Measurements from ENCODE around the gene NXT1.
"Not testable (repeated sequence)": the region's sequence is repeated elsewhere in the genome, so short reads cannot be mapped to it uniquely, and the experiment has no call there.

NXT1 gene

GRCh38 chr20:23331450-23332350 lies 18.9 kb upstream of the NXT1 start:
- no peak for DNase-seq (ENCODE audit: low spot score)

GRCh38 chr20:23332467-23332866 lies 18.1 kb upstream of the NXT1 start:
- DNase-seq (ENCODE audit: low spot score) = no peak

GRCh38 chr20:23334111-23334510 lies 16.5 kb upstream of the NXT1 start:
- no peak for DNase-seq (ENCODE audit: low spot score)

GRCh38 chr20:23335521-23335920 lies 15.1 kb upstream of the NXT1 start:
- DNase-seq (ENCODE audit: low spot score) = no peak

GRCh38 chr20:23336476-23336875 lies 14.1 kb upstream of the NXT1 start:
- DNase-seq (ENCODE audit: low spot score) = no peak

- DNase-seq (ENCODE audit: low spot score) = peak; percentile 15
These were observed 13.3 kb upstream of the NXT1 start for GRCh38 chr20:23337312-23337711.

- DNase-seq (ENCODE audit: low spot score) = no peak
These were observed 10.6 kb upstream of the NXT1 start for GRCh38 chr20:23339986-23340385.

GRCh38 chr20:23340524-23340923 lies 10.1 kb upstream of the NXT1 start:
- peak; percentile 77 for DNase-seq (ENCODE audit: low spot score)

GRCh38 chr20:23341073-23341472 lies 9.5 kb upstream of the NXT1 start:
- no peak for DNase-seq (ENCODE audit: low spot score)

GRCh38 chr20:23343590-23343989 lies 7.0 kb upstream of the NXT1 start:
- no peak for DNase-seq (ENCODE audit: low spot score)

GRCh38 chr20:23344336-23344735 lies 6.3 kb upstream of the NXT1 start:
- DNase-seq (ENCODE audit: low spot score) = no peak

GRCh38 chr20:23346002-23346401 lies 4.6 kb upstream of the NXT1 start:
- no peak for DNase-seq (ENCODE audit: low spot score)

- no peak for DNase-seq (ENCODE audit: low spot score)
These were observed 2.8 kb upstream of the NXT1 start for GRCh38 chr20:23347791-23348190.

- not testable (repeated sequence) for DNase-seq (ENCODE audit: low spot score)
These were observed 2.1 kb upstream of the NXT1 start for GRCh38 chr20:23348510-23348909.

- DNase-seq (ENCODE audit: low spot score) = peak; percentile 80
These were observed 1.0 kb upstream of the NXT1 start for GRCh38 chr20:23349338-23350195.

- DNase-seq (ENCODE audit: low spot score) = peak; percentile 31
These were observed 580 bp downstream of the NXT1 start for GRCh38 chr20:23350904-23351838.

- no peak for DNase-seq (ENCODE audit: low spot score)
These were observed 5.6 kb downstream of the NXT1 start for GRCh38 chr20:23356203-23356602.

- peak; percentile 88 for DNase-seq (ENCODE audit: low spot score)
These were observed 7.4 kb downstream of the NXT1 start for GRCh38 chr20:23357767-23358562.

- DNase-seq (ENCODE audit: low spot score) = no peak
These were observed 7.9 kb downstream of the NXT1 start for GRCh38 chr20:23358563-23358906.

GRCh38 chr20:23358923-23359593 lies 8.5 kb downstream of the NXT1 start:
- no peak for DNase-seq (ENCODE audit: low spot score)

- DNase-seq (ENCODE audit: low spot score) = no peak
These were observed 9.9 kb downstream of the NXT1 start for GRCh38 chr20:23360531-23360930.
